Lower lobe of right lung (tissue), 2 donors: Measurements from ENCODE around the gene SOX10. TPM values are rescaled to one million over a fixed set of nuclear protein-coding genes. Genes with fewer than 3 reads are reported as not detected.

ENCODE experiments used
- ATAC-seq, 2 donors: fragments of 200-7000 bp; cut with Tn5 transposase; one replicate each; pipeline ENCODE4 v1.9.1; 2020 to 2022; ENCODE audit warnings: mild to moderate bottlenecking in 2 of 2, moderate library complexity in 2 of 2
- DNase-seq: peaks from one replicate; pipeline ENCODE4 v3.0.0-alpha.2; 2020
- H3K27ac ChIP-seq: fragments of 200-600 bp; one replicate; pipeline ENCODE4 v1.8.0; 2022
- H3K27me3 ChIP-seq: fragments of 200-600 bp; one replicate; pipeline ENCODE4 v1.8.0; 2022; ENCODE audit warnings: low read depth
- H3K36me3 ChIP-seq: fragments of 200-600 bp; one replicate; pipeline ENCODE4 v1.8.0; 2022; ENCODE audit warnings: mild to moderate bottlenecking
- H3K4me1 ChIP-seq: fragments of 200-600 bp; one replicate; pipeline ENCODE4 v1.8.0; 2022
- H3K4me3 ChIP-seq: fragments of 200-600 bp; one replicate; pipeline ENCODE4 v1.8.0; 2022; ENCODE audit warnings: mild to moderate bottlenecking
- H3K9me3 ChIP-seq: fragments of 200-600 bp; one replicate; pipeline ENCODE4 v1.8.0; 2022
- intact Hi-C: fragments of 100-400 bp; cut with DNase I; formaldehyde crosslinking; loops from one replicate; pipeline ENCODE4 v1.11.0; 2022
- total RNA-seq: library from RNA; stranded (reverse); fragmentation: NEBNext Ultra II Directional; extraction: Animal tissue kit (Norgen Biotek cat#: 25700); gene quantifications from one replicate; pipeline ENCODE4 v1.2.1, GENCODE V29; 2021
- TF ChIP-seq, protein P1 (sequence below): fragments of 200-600 bp; IDR thresholded peaks from one replicate; pipeline ENCODE4 v1.8.0; 2022; ENCODE audit warnings: antibody characterized with exemption, mild to moderate bottlenecking
- donor health status: DM: no; HTN: yes; CAD: no; lungs with severe emphysema.

SOX10 gene
- total RNA-seq, 1 donor from 2014 or later: not detected

DNA sequence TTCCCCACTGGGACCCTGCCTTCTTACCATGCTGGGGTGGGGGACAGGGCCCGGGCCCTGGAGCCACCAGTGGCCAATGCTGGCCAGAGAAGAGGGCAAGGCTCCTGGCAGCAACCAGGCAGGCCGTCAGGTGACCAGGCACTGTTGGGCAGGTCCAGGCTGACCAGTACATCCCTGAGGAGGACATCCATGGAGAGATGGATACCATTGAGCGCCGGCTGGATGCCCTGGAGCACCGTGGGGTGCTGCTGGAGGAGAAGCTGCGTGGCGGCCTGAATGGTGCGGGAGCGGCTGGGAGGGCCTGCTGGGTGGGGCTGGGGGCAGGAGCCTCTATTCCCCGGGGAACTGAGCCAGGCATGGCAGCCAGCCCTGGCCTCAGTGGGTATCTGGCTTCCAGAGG lies 52.0 kb downstream of the SOX10 start:
- TF ChIP-seq, protein P1, sequence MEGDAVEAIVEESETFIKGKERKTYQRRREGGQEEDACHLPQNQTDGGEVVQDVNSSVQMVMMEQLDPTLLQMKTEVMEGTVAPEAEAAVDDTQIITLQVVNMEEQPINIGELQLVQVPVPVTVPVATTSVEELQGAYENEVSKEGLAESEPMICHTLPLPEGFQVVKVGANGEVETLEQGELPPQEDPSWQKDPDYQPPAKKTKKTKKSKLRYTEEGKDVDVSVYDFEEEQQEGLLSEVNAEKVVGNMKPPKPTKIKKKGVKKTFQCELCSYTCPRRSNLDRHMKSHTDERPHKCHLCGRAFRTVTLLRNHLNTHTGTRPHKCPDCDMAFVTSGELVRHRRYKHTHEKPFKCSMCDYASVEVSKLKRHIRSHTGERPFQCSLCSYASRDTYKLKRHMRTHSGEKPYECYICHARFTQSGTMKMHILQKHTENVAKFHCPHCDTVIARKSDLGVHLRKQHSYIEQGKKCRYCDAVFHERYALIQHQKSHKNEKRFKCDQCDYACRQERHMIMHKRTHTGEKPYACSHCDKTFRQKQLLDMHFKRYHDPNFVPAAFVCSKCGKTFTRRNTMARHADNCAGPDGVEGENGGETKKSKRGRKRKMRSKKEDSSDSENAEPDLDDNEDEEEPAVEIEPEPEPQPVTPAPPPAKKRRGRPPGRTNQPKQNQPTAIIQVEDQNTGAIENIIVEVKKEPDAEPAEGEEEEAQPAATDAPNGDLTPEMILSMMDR: no peak
- DNase-seq (no peak), ATAC-seq (peak; percentile 1 to 14)
- Histone ChIP-seq H3K4me3 (no peak overlapping the region), H3K4me1 (peaks cover 47% of the 10 kb centered on the region), H3K36me3 (peaks cover 50% of the 10 kb centered on the region), H3K9me3 (no peaks in the 10 kb centered on the region), H3K27ac (peak overlapping the region; percentile 10), H3K27me3 (no peaks in the 10 kb centered on the region)
- intact Hi-C loops: no loop called here

DNA sequence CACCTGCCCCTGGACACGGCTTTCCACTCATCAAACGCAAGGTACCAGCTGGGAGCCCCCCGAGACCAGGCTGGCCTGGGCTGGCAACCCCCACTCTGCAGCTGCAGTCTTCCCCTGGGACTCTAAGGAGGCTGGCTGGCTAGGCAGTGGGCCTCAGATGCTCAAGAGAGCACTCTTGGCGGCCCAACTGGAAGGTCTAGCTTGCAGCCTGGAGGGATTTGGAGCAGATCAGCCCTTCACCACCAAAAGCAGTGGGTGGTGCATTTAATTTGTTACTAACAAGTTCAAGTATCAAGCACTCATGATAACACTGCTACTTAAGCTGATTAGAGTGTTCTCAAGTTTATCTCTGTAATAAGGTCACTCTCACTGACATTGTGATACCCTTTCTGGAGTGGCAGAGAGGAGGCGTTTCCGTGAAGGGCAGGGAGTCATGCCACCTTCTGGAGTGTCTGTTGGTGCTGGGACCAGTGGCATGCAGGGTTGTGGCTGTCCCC lies 52.4 kb downstream of the SOX10 start:
- intact Hi-C loops: no loop called here
- Histone ChIP-seq H3K4me3 (no peak overlapping the region), H3K27me3 (no peaks in the 10 kb centered on the region), H3K27ac (peak overlapping the region; percentile 10), H3K4me1 (peaks cover 47% of the 10 kb centered on the region), H3K36me3 (peaks cover 50% of the 10 kb centered on the region), H3K9me3 (no peaks in the 10 kb centered on the region)
- TF ChIP-seq, protein P1: no peak
- no peak for DNase-seq
- ATAC-seq: peak; percentile 58 to 80

DNA sequence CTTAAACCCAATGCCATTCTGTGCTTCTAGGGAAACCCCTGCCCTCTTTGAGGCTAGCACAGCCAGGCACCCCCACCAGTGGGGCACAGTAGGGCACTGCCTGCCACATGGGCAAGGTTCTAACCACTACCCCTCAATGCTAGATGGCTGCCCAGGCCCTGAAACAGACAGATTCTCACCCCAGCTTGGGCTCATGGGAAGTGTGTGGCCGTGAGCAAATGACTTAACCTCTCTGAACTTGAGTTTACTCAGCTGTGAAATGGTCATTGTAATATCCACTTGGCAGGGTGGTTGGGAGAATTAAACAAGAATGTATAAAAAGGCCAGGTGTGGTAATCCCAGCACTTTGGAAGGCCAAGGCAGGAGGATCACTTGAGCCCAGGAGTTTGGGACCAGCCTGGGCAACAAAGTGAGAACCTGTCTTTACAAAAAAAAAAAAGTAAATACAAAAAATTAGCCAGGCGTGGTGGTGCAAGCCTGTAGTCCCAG lies 53.4 kb downstream of the SOX10 start:
- Histone ChIP-seq H3K27ac (peak overlapping the region; percentile 10), H3K4me1 (peaks cover 47% of the 10 kb centered on the region), H3K36me3 (peaks cover 52% of the 10 kb centered on the region), H3K9me3 (no peaks in the 10 kb centered on the region), H3K4me3 (no peak overlapping the region), H3K27me3 (no peaks in the 10 kb centered on the region)
- ATAC-seq (no peak), DNase-seq (no peak)
- TF ChIP-seq, protein P1: no peak
- intact Hi-C loops: no loop called here

DNA sequence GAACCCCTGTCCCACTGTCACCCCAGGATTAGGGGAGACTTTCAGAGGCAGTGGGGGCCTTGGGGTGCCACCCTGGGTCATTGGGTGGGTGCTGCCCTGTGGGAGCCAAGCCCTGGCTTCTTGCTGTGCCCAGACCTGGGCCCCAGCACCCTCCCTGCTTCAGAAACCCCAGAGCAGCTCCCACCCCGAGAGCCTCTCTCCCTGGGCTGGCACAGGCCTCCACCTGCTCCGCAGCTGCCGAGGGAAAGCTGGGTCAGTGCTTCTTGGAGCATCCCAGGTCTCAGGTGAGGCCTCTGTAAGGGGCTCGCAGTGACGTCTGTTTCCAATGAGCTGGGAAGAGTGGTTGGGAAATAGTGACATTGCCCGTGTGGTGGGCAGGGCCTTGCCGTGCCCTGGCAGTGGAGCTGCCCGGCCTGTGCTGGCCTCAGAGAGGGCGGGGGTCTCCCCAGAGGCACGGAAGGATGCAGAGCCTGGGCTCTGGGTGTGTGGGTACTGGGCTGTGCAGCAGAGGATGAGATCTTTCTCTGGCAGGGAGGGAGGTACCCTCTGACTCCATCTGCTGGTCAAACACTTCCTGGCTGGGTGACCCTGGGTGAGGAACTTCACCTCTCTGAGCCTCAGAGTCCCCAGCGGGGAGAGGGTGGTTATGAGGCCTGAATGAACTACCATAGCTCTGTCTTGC lies 53.9 kb downstream of the SOX10 start:
- peaks cover 47% of the 10 kb centered on the region for H3K4me1 ChIP-seq
- ATAC-seq (peak in 1 of 2 donors; percentile 2), DNase-seq (no peak)
- H3K9me3 ChIP-seq: no peaks in the 10 kb centered on the region
- TF ChIP-seq, protein P1: peak; percentile 49
- peaks cover 54% of the 10 kb centered on the region for H3K36me3 ChIP-seq
- intact Hi-C loops: no loop called here
- no peak overlapping the region for H3K4me3 ChIP-seq
- H3K27ac ChIP-seq: peak overlapping the region; percentile 31
- no peaks in the 10 kb centered on the region for H3K27me3 ChIP-seq

DNA sequence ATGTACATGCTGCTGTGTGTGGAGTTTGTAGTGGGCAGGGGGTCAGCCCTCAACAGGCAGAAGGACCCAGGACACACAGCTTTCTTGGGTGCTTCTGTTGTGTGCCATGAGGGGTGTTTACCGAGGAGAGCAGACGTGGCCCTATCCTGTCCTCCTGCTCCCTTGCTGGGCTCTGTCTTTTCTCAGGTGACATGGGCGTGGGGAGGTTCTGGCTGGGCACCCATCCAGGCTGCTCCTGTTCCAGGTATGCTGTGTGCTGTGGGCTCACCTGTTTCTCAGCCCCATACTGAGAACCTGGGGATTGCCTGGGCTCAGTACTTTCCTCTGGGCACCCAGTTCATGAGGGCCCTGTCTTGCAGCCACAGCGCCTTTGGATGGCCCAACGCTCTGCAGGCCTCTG lies 55.0 kb downstream of the SOX10 start:
- H3K4me1 ChIP-seq: peaks cover 40% of the 10 kb centered on the region
- DNase-seq: no peak
- TF ChIP-seq, protein P1: no peak
- ATAC-seq: no peak
- H3K4me3 ChIP-seq: no peak overlapping the region
- H3K27ac ChIP-seq: no peak overlapping the region
- H3K27me3 ChIP-seq: no peaks in the 10 kb centered on the region
- intact Hi-C loops: no loop called here
- no peaks in the 10 kb centered on the region for H3K9me3 ChIP-seq
- peaks cover 62% of the 10 kb centered on the region for H3K36me3 ChIP-seq
